K562 (cell line): Measurements from ENCODE around the gene MAN1A1. TPM values are rescaled to one million over a fixed set of nuclear protein-coding genes. Genes with fewer than 3 reads are reported as not detected.

Source experiments
- CREM ChIP-seq: IDR thresholded peaks from 2 replicates; pipeline ENCODE4 v1.6.1; 2014; ENCODE audit warnings: antibody characterized with exemption, low read depth
- ELF2 ChIP-seq: fragments of 250-450 bp; sonication (Bioruptor Pico); IDR thresholded peaks from 2 replicates; pipeline ENCODE4 v1.5.0; 2021; ENCODE audit warnings: mild to moderate bottlenecking
- NFRKB ChIP-seq: fragments of 450-650 bp; IDR thresholded peaks from 2 replicates; pipeline ENCODE4 v1.6.1; 2016; ENCODE audit warnings: low read depth
- PKNOX1 ChIP-seq: fragments of 450-650 bp; IDR thresholded peaks from 2 replicates; pipeline ENCODE4 v1.6.1; 2016
- RFX5 ChIP-seq: IDR thresholded peaks from 2 replicates; pipeline ENCODE4 v1.6.1; 2011; ENCODE audit warnings: low read depth, mild to moderate bottlenecking, improper control_type of control experiment, low read length
- ZKSCAN8 ChIP-seq: fragments of 200-800 bp; sonication (Bioruptor generic); IDR thresholded peaks from 2 replicates; pipeline ENCODE4 v1.6.1; 2016; ENCODE audit warnings: missing genetic modification characterization, missing compliant biosample characterization
- polyA plus RNA-seq, 8 experiments: library from polyadenylated mRNA; depleted of rRNA in 4 of 8; stranded (reverse) in 5 of 8; unstranded in 3 of 8; fragments of >200 nt; fragmentation: Nextera tagmentation in 2 of 8; fragmentation: Illumina TruSeq in 1 of 8; extraction: Ambion mirVana in 2 of 8; extraction: Trizol in 1 of 8; gene quantifications; 2 replicates each; pipeline versions ENCODE4 v1.2.1 to v1.2.3, GENCODE V29; 2011 to 2014; ENCODE audit warnings: inconsistent platforms in 1 of 8, missing spikeins in 1 of 8
- total RNA-seq, 7 experiments: library from RNA; depleted of rRNA in 6 of 7; stranded (reverse); fragments of >200 nt in 6 of 7; fragmentation: Illumina TruSeq in 2 of 7; extraction: Trizol in 2 of 7; gene quantifications; 2 replicates each; pipeline versions ENCODE4 v1.2.1 to v1.2.3, GENCODE V29; 2011 to 2021; ENCODE audit warnings: low replicate concordance in 1 of 7
- TF ChIP-seq, protein P1 (sequence below): fragments of 450-650 bp; IDR thresholded peaks from 2 replicates; pipeline ENCODE4 v1.6.1; 2016; ENCODE audit warnings: missing biosample characterization, missing genetic modification characterization
- TF ChIP-seq, protein P2 (sequence below): fragments of 250-450 bp; sonication (Bioruptor Pico); IDR thresholded peaks from 2 replicates; pipeline ENCODE4 v1.5.0; 2021
- TF ChIP-seq, protein P3 (sequence below): sonication (generic); formaldehyde crosslinking; IDR thresholded peaks from 2 replicates; pipeline ENCODE4 v1.8.1; 2023; ENCODE audit warnings: missing genetic modification reagents, mild to moderate bottlenecking, borderline replicate concordance
- TF ChIP-seq, protein P4 (sequence below), 2 experiments: fragments of 450-650 bp; IDR thresholded peaks; 2 replicates each; pipeline ENCODE4 v1.6.1; 2016; ENCODE audit warnings: mild to moderate bottlenecking in 2 of 2, borderline replicate concordance in 1 of 2, low read depth in 1 of 2, moderate library complexity in 1 of 2

The MAN1A1 gene
- total and polyA plus RNA-seq, 9 of the 15 experiments (the other 6 are each of a cell fraction or from before 2014, with no cell fraction given), result 24.5 to 78.4 (median 59.7) TPM

DNA sequence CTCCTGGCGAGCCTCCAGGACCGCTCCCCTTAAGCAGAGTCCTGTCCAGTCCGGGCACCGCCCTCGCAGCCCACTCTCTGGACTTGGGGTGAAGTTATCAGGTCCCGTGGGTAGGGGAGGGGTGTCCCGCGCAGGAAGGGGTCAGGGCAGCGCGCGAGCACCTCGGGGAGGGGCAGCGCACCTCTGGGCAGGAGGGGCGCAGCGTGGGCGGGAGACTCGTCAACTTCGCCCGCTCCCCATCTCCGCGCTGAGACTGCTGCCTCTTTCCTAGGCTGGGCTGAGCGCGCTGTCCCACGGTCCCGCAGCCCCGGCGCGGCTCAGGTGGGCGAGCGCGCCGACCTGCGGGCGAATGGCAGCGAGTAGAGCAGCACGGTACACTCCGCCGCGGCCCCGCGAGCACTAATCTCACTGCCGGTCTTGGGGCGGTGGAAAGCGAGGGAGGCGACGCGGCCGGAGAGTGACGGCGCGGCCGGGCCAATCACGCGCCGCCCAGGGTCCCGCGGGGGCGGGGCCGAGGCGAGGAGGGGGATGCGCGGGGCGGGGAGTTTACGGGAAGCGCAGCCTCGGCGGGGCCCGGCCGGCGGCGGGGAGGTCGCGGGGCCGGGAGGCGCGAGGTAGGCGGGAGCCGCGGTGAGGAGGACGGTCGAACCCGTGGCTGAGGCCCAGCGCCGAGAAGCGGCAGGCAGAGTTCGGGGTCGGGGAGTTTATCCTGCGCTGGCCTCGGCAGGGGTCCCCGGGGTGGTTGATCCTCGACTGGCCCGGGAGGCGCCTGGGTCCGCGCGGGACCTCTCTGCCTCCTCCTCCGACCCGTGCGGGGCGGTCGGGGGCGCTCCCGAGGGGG, at the start of gene MAN1A1 (continued):
- TF ChIP-seq, protein P1, sequence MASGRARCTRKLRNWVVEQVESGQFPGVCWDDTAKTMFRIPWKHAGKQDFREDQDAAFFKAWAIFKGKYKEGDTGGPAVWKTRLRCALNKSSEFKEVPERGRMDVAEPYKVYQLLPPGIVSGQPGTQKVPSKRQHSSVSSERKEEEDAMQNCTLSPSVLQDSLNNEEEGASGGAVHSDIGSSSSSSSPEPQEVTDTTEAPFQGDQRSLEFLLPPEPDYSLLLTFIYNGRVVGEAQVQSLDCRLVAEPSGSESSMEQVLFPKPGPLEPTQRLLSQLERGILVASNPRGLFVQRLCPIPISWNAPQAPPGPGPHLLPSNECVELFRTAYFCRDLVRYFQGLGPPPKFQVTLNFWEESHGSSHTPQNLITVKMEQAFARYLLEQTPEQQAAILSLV, result no peak
- TF ChIP-seq NFRKB (no peak), ZKSCAN8 (no peak), PKNOX1 (peak; percentile 98), RFX5 (no peak), ELF2 (no peak), CREM (peak; percentile 66; the same call in 1 of the 2 replicates)
- TF ChIP-seq, protein P2, sequence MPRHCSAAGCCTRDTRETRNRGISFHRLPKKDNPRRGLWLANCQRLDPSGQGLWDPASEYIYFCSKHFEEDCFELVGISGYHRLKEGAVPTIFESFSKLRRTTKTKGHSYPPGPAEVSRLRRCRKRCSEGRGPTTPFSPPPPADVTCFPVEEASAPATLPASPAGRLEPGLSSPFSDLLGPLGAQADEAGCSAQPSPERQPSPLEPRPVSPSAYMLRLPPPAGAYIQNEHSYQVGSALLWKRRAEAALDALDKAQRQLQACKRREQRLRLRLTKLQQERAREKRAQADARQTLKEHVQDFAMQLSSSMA (CRISPR knock-in tag), result no peak
- TF ChIP-seq, protein P3, sequence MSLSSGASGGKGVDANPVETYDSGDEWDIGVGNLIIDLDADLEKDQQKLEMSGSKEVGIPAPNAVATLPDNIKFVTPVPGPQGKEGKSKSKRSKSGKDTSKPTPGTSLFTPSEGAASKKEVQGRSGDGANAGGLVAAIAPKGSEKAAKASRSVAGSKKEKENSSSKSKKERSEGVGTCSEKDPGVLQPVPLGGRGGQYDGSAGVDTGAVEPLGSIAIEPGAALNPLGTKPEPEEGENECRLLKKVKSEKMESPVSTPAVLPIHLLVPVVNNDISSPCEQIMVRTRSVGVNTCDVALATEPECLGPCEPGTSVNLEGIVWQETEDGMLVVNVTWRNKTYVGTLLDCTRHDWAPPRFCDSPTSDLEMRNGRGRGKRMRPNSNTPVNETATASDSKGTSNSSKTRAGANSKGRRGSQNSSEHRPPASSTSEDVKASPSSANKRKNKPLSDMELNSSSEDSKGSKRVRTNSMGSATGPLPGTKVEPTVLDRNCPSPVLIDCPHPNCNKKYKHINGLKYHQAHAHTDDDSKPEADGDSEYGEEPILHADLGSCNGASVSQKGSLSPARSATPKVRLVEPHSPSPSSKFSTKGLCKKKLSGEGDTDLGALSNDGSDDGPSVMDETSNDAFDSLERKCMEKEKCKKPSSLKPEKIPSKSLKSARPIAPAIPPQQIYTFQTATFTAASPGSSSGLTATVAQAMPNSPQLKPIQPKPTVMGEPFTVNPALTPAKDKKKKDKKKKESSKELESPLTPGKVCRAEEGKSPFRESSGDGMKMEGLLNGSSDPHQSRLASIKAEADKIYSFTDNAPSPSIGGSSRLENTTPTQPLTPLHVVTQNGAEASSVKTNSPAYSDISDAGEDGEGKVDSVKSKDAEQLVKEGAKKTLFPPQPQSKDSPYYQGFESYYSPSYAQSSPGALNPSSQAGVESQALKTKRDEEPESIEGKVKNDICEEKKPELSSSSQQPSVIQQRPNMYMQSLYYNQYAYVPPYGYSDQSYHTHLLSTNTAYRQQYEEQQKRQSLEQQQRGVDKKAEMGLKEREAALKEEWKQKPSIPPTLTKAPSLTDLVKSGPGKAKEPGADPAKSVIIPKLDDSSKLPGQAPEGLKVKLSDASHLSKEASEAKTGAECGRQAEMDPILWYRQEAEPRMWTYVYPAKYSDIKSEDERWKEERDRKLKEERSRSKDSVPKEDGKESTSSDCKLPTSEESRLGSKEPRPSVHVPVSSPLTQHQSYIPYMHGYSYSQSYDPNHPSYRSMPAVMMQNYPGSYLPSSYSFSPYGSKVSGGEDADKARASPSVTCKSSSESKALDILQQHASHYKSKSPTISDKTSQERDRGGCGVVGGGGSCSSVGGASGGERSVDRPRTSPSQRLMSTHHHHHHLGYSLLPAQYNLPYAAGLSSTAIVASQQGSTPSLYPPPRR (CRISPR knock-in tag), result no peak
- TF ChIP-seq, protein P4, sequence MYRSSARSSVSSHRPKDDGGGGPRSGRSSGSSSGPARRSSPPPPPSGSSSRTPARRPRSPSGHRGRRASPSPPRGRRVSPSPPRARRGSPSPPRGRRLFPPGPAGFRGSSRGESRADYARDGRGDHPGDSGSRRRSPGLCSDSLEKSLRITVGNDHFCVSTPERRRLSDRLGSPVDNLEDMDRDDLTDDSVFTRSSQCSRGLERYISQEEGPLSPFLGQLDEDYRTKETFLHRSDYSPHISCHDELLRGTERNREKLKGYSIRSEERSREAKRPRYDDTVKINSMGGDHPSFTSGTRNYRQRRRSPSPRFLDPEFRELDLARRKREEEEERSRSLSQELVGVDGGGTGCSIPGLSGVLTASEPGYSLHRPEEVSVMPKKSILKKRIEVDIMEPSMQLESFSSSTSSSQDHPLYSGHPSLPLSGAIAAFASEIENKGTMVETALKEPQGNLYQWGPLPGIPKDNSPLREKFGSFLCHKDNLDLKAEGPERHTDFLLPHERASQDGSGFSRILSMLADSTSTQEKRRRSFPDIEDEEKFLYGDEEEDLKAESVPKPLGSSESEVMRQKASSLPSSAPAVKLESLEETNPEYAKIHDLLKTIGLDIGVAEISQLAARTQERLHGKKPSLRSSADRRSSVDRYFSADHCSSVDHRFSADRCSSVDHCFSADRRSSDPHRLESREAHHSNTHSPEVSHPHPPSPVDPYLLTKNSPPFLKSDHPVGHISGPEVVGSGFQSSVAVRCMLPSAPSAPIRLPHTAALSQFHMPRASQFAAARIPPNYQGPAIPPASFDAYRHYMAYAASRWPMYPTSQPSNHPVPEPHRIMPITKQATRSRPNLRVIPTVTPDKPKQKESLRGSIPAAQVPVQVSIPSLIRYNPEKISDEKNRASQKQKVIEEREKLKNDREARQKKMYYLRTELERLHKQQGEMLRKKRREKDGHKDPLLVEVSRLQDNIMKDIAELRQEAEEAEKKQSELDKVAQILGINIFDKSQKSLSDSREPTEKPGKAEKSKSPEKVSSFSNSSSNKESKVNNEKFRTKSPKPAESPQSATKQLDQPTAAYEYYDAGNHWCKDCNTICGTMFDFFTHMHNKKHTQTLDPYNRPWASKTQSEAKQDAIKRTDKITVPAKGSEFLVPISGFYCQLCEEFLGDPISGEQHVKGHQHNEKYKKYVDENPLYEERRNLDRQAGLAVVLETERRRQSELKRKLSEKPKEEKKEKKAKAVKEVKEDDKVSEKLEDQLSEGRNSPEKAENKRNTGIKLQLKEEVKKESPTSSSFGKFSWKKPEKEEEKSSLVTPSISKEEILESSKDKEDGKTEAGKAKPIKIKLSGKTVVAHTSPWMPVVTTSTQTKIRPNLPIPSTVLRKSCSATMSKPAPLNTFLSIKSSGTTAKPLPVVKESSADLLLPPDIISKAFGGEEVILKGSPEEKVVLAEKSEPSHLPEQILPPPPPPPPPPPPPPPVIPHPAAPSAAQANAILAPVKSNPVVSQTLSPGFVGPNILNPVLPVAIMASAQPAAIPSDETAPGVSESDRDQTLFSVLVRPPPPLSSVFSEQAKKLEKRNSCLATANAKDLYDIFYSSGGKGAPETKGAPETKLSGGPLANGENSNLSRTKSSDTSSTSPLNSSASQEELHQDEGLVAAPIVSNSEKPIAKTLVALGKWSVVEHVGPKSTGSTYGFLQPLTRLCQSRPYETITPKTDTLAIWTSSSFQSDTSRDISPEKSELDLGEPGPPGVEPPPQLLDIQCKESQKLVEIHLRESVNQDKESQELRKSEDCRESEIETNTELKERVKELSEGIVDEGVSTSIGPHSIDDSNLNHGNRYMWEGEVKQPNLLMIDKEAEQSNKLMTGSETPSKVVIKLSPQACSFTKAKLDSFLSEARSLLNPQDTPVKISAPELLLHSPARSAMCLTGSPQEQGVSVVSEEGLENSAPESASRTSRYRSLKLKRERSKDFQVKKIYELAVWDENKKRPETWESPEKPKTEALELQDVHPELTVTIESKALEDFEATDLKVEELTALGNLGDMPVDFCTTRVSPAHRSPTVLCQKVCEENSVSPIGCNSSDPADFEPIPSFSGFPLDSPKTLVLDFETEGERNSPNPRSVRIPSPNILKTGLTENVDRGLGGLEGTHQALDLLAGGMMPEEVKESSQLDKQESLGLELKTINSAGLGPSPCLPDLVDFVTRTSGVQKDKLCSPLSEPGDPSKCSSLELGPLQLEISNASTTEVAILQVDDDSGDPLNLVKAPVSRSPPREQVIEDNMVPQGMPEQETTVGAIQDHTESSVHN (IDR thresholded peaks at IDR 0.05; ENCODE audit: borderline replicate concordance in 1 of 2, low read depth in 1 of 2), result no peak
